ENCODE measurements around the gene RNASEH2B.

GRCh38 chr13:50927701-50928100 is 18.1 kb downstream of the RNASEH2B start:
- TF ChIP-seq CTCF (IDR thresholded peaks at IDR 0.05) (no peak), EZH2 (IDR thresholded peaks at IDR 0.05) (no peak), EZH2phosphoT487 (IDR thresholded peaks at IDR 0.05) (no peak)
